KOPT-K1 (cell line): ENCODE results near the gene LDLRAD3.

Source experiments
- H3K27ac ChIP-seq: fragments of 200-600 bp; sonication (generic); 2 replicates; pipeline ENCODE4 v1.5.1; 2016; ENCODE audit warnings: antibody characterized with exemption, mild to moderate bottlenecking, low read depth, low read length; ENCODE audit not compliant: poor library complexity, severe bottlenecking
- H3K36me3 ChIP-seq: fragments of 200-600 bp; sonication (generic); 2 replicates; pipeline ENCODE4 v1.5.1; 2017; ENCODE audit warnings: antibody characterized with exemption, mild to moderate bottlenecking, low read length, moderate library complexity; ENCODE audit not compliant: insufficient read depth
- H3K9me3 ChIP-seq: fragments of 200-600 bp; sonication (generic); 2 replicates; pipeline ENCODE4 v1.5.1; 2017; ENCODE audit warnings: antibody characterized with exemption, low read length, mild to moderate bottlenecking; ENCODE audit not compliant: insufficient read depth, poor library complexity, severe bottlenecking

The LDLRAD3 gene

GRCh38 chr11:36196411-36196998 lies 252.6 kb downstream of the LDLRAD3 start:
- H3K27ac ChIP-seq = no peak overlapping the region
- H3K36me3 ChIP-seq = no peaks in the 10 kb centered on the region
- H3K9me3 ChIP-seq = no peaks in the 10 kb centered on the region

- Histone ChIP-seq H3K36me3 (no peaks in the 10 kb centered on the region), H3K27ac (no peak overlapping the region), H3K9me3 (no peaks in the 10 kb centered on the region)
These were observed 257.5 kb downstream of the LDLRAD3 start for GRCh38 chr11:36201411-36201810.

- Histone ChIP-seq H3K9me3 (no peaks in the 10 kb centered on the region), H3K27ac (no peak overlapping the region), H3K36me3 (no peaks in the 10 kb centered on the region)
These were observed 261.7 kb downstream of the LDLRAD3 start for GRCh38 chr11:36205536-36205935.

- Histone ChIP-seq H3K36me3 (no peaks in the 10 kb centered on the region), H3K9me3 (no peaks in the 10 kb centered on the region), H3K27ac (no peak overlapping the region)
These were observed 266.7 kb downstream of the LDLRAD3 start for GRCh38 chr11:36210529-36210928.

GRCh38 chr11:36211761-36212430 lies 268.0 kb downstream of the LDLRAD3 start:
- Histone ChIP-seq H3K9me3 (no peaks in the 10 kb centered on the region), H3K27ac (no peak overlapping the region), H3K36me3 (no peaks in the 10 kb centered on the region)

GRCh38 chr11:36212564-36213392 lies 268.9 kb downstream of the LDLRAD3 start:
- Histone ChIP-seq H3K9me3 (no peaks in the 10 kb centered on the region), H3K36me3 (no peaks in the 10 kb centered on the region)

GRCh38 chr11:36213393-36213840 lies 269.6 kb downstream of the LDLRAD3 start:
- Histone ChIP-seq H3K27ac (no peak overlapping the region), H3K9me3 (no peaks in the 10 kb centered on the region), H3K36me3 (no peaks in the 10 kb centered on the region)

More at GRCh38 chr11:36212564-36213392, 268.9 kb downstream of the LDLRAD3 start:
- H3K27ac ChIP-seq = no peak overlapping the region

GRCh38 chr11:36214480-36214879 lies 270.6 kb downstream of the LDLRAD3 start:
- no peak overlapping the region for H3K27ac ChIP-seq
- H3K9me3 ChIP-seq = no peaks in the 10 kb centered on the region
- H3K36me3 ChIP-seq = no peaks in the 10 kb centered on the region

GRCh38 chr11:36214976-36215692 lies 271.3 kb downstream of the LDLRAD3 start:
- H3K36me3 ChIP-seq = no peaks in the 10 kb centered on the region
- H3K9me3 ChIP-seq = peaks cover 4% of the 10 kb centered on the region
- H3K27ac ChIP-seq = no peak overlapping the region

GRCh38 chr11:36215693-36216060 lies 271.8 kb downstream of the LDLRAD3 start:
- no peaks in the 10 kb centered on the region for H3K36me3 ChIP-seq
- peaks cover 9% of the 10 kb centered on the region for H3K9me3 ChIP-seq
- H3K27ac ChIP-seq = no peak overlapping the region

GRCh38 chr11:36216061-36216615 lies 272.3 kb downstream of the LDLRAD3 start:
- peaks cover 9% of the 10 kb centered on the region for H3K9me3 ChIP-seq
- no peaks in the 10 kb centered on the region for H3K36me3 ChIP-seq

GRCh38 chr11:36218283-36218921 lies 274.5 kb downstream of the LDLRAD3 start:
- no peak overlapping the region for H3K27ac ChIP-seq
- H3K36me3 ChIP-seq = no peaks in the 10 kb centered on the region
- peaks cover 9% of the 10 kb centered on the region for H3K9me3 ChIP-seq

More at GRCh38 chr11:36216061-36216615, 272.3 kb downstream of the LDLRAD3 start:
- no peak overlapping the region for H3K27ac ChIP-seq

GRCh38 chr11:36219996-36220395 lies 276.1 kb downstream of the LDLRAD3 start:
- Histone ChIP-seq H3K27ac (no peak overlapping the region), H3K9me3 (peaks cover 9% of the 10 kb centered on the region), H3K36me3 (no peaks in the 10 kb centered on the region)
